K562 (cell line): ENCODE results near the gene TGFA. TPM values are rescaled to one million over a fixed set of nuclear protein-coding genes. Genes with fewer than 3 reads are reported as not detected.

Experiments
- ATAC-seq: fragments of 200-7000 bp; cut with Tn5 transposase; 3 replicates; pipeline ENCODE4 v1.9.1; 2020; ENCODE audit warnings: moderate library complexity
- BruUV-seq: library from RNA; stranded (reverse); fragments of 400-500 nt; replicated peaks from 2 replicates; lab custom pipeline; 2021; lab: Mats Ljungman, UMichigan
- CTCF ChIA-PET: fragments of 300-600 bp; formaldehyde crosslinking; extraction: SDS; loops from one replicate; lab custom pipeline; 2021; ENCODE audit warnings: low intra/inter-chr PET ratio; lab: Yijun Ruan, JAX
- POLR2A ChIA-PET: fragments of 300-600, 350-650 bp; sonication (Branson Sonifier 250); formaldehyde crosslinking; extraction: SDS; loops from one replicate; lab custom pipeline; 2021; ENCODE audit warnings: antibody characterized with exemption, inconsistent platforms; lab: Yijun Ruan, JAX
- DNase-seq, 4 experiments: peaks; one replicate each; pipeline versions ENCODE4 v3.0.0 to v3.0.0-alpha.2; 2011 to 2018; ENCODE audit warnings: low spot score in 3 of 4, mixed read lengths in 3 of 4; ENCODE audit errors: extremely low read depth in 1 of 4
- FAIRE-seq: peaks from 2 replicates; lab custom pipeline; 2011; peaks lifted over from hg19 to GRCh38; lab: Jason Lieb, UNC
- H2AFZ ChIP-seq: 2 replicates; pipeline ENCODE4 v1.6.0; 2011; ENCODE audit warnings: low read depth, low read length, control low read depth, inconsistent platforms
- H3K27ac ChIP-seq: fragments of 200-600 bp; 3 replicates; pipeline ENCODE4 v1.8.0; 2011; ENCODE audit warnings: low read depth, mild to moderate bottlenecking, control low read depth, inconsistent platforms, low read length, moderate library complexity, mixed read lengths; ENCODE audit errors: extremely low read depth
- H3K27me3 ChIP-seq, 2 experiments: fragments of 300-600 bp in 1 of 2; 2 replicates in 1 of 2; 3 replicates in 1 of 2; pipeline versions ENCODE4 v1.6.0 to v1.8.0; 2011; ENCODE audit warnings: inconsistent platforms in 2 of 2, low read length in 2 of 2, mild to moderate bottlenecking in 1 of 2, mixed read lengths in 1 of 2, moderate library complexity in 1 of 2; ENCODE audit not compliant: control insufficient read depth in 2 of 2, insufficient read depth in 2 of 2
- H3K36me3 ChIP-seq: fragments of 300-600 bp; 3 replicates; pipeline ENCODE4 v1.8.0; 2011; ENCODE audit warnings: mild to moderate bottlenecking, low read length, inconsistent platforms; ENCODE audit not compliant: control insufficient read depth, insufficient read depth
- H3K4me1 ChIP-seq, 2 experiments: fragments of 200-600 bp in 1 of 2; replicated peaks in 1 of 2; 2 replicates in 1 of 2; 3 replicates in 1 of 2; pipeline versions ENCODE4 v1.5.1 to v1.8.0; 2011; ENCODE audit warnings: inconsistent platforms in 2 of 2, low read length in 2 of 2, mild to moderate bottlenecking in 1 of 2, mixed read lengths in 1 of 2, moderate library complexity in 1 of 2; ENCODE audit not compliant: control insufficient read depth in 2 of 2, insufficient read depth in 2 of 2
- H3K4me2 ChIP-seq: 2 replicates; pipeline ENCODE4 v1.6.1; 2011; ENCODE audit warnings: low read length, control low read depth, inconsistent platforms, mixed read lengths; ENCODE audit not compliant: insufficient read depth
- H3K4me3 ChIP-seq: fragments of 200-600 bp; sonication (generic), shearing (Covaris generic); 2 replicates; pipeline ENCODE4 v1.5.1; 2016; ENCODE audit warnings: control low read depth, inconsistent platforms
- H3K79me2 ChIP-seq: fragments of 200-600 bp; 3 replicates; pipeline ENCODE4 v1.8.0; 2011; ENCODE audit warnings: low read length, inconsistent platforms; ENCODE audit not compliant: control insufficient read depth, insufficient read depth
- H3K9ac ChIP-seq, 2 experiments: 2 replicates each; pipeline versions ENCODE4 v1.6.0 to v1.6.1; 2011; ENCODE audit warnings: low read depth in 2 of 2, low read length in 2 of 2, control low read depth in 1 of 2, inconsistent platforms in 1 of 2, mild to moderate bottlenecking in 1 of 2, mixed read lengths in 1 of 2; ENCODE audit not compliant: insufficient read depth in 1 of 2
- H3K9me1 ChIP-seq: one replicate; pipeline ENCODE4 v1.6.0; 2011; ENCODE audit warnings: inconsistent platforms, mild to moderate bottlenecking, low read length, moderate library complexity; ENCODE audit not compliant: control insufficient read depth, insufficient read depth
- H3K9me3 ChIP-seq: replicated peaks from 2 replicates; pipeline ENCODE4 v1.5.1; 2011; ENCODE audit warnings: low read depth, low read length, inconsistent platforms; ENCODE audit not compliant: control insufficient read depth, insufficient read depth
- H4K20me1 ChIP-seq: replicated peaks from 2 replicates; pipeline ENCODE4 v1.6.1; 2011; ENCODE audit warnings: low read length, inconsistent platforms, mixed read lengths; ENCODE audit not compliant: control insufficient read depth, insufficient read depth
- CBFA2T2 ChIP-seq: fragments of 450-650 bp; conservative IDR thresholded peaks from 2 replicates; pipeline ENCODE4 v1.6.1; 2017; ENCODE audit warnings: mild to moderate bottlenecking
- ETV1 ChIP-seq: fragments of 450-650 bp; conservative IDR thresholded peaks from 2 replicates; pipeline ENCODE4 v1.6.1; 2016; ENCODE audit warnings: missing genetic modification characterization, control low read depth, low read depth, missing compliant biosample characterization
- HNRNPUL1 ChIP-seq: fragments of 200-400 bp; formaldehyde crosslinking; IDR thresholded peaks from 2 replicates; pipeline ENCODE4 v1.6.1; 2017; ENCODE audit warnings: low read length
- ILK ChIP-seq: fragments of 450-650 bp; IDR thresholded peaks from 2 replicates; pipeline ENCODE4 v1.6.1; 2016; ENCODE audit warnings: missing genetic modification characterization, low read depth, mild to moderate bottlenecking, missing compliant biosample characterization, moderate library complexity, borderline replicate concordance
- KAT7 ChIP-seq: sonication (generic); formaldehyde crosslinking; IDR thresholded peaks from 2 replicates; pipeline ENCODE4 v1.8.0; 2022; ENCODE audit warnings: missing genetic modification reagents, mild to moderate bottlenecking, borderline replicate concordance
- TCFL5 ChIP-seq: fragments of 250-450 bp; sonication (Bioruptor Pico); conservative IDR thresholded peaks from 2 replicates; pipeline ENCODE4 v1.6.1; 2021; ENCODE audit warnings: mild to moderate bottlenecking, moderate library complexity, matching md5 sums
- ZBTB1 ChIP-seq: sonication (generic); formaldehyde crosslinking; IDR thresholded peaks from 2 replicates; pipeline ENCODE4 v1.8.1; 2023; ENCODE audit warnings: missing genetic modification reagents, low read depth, mild to moderate bottlenecking, borderline replicate concordance
- ZFP30 ChIP-seq: fragments of 250-450 bp; sonication (Bioruptor Pico); IDR thresholded peaks from 2 replicates; pipeline ENCODE4 v1.8.0; 2022; ENCODE audit warnings: moderate library complexity, mild to moderate bottlenecking, inconsistent platforms, borderline replicate concordance
- ZNF23 ChIP-seq: fragments of 250-450 bp; sonication (Bioruptor Pico); IDR thresholded peaks from 2 replicates; pipeline ENCODE4 v1.4.0; 2020; ENCODE audit warnings: mild to moderate bottlenecking
- WGBS: fragments of 100-300 bp; shearing (Covaris generic); methylation state at CpG from one replicate; pipeline ENCODE4 v1.1.6; 2016; ENCODE audit warnings: low coverage, mixed read lengths; ENCODE audit not compliant: insufficient coverage; ENCODE audit errors: missing lambda C conversion rate; 5-methylcytosine and 5-hydroxymethylcytosine counted together
- in situ Hi-C: fragments of 300-500 bp; cut with MboI; formaldehyde crosslinking; loops from 4 replicates; pipeline ENCODE4 v1.15.0; 2018; ENCODE audit warnings: inconsistent platforms, mixed read lengths
- intact Hi-C: fragments of 100-400 bp; cut with micrococcal nuclease; formaldehyde crosslinking; loops from 2 replicates; pipeline ENCODE4 v1.14.2; 2022
- polyA plus RNA-seq, 8 experiments: library from polyadenylated mRNA; depleted of rRNA in 4 of 8; stranded (reverse) in 5 of 8; unstranded in 3 of 8; fragments of >200 nt; fragmentation: Nextera tagmentation in 2 of 8; fragmentation: Illumina TruSeq in 1 of 8; extraction: Ambion mirVana in 2 of 8; extraction: Trizol in 1 of 8; gene quantifications; 2 replicates each; pipeline versions ENCODE4 v1.2.1 to v1.2.3, GENCODE V29; 2011 to 2014; ENCODE audit warnings: inconsistent platforms in 1 of 8, missing spikeins in 1 of 8
- total RNA-seq, 7 experiments: library from RNA; depleted of rRNA in 6 of 7; stranded (reverse); fragments of >200 nt in 6 of 7; fragmentation: Illumina TruSeq in 2 of 7; extraction: Trizol in 2 of 7; gene quantifications; 2 replicates each; pipeline versions ENCODE4 v1.2.1 to v1.2.3, GENCODE V29; 2011 to 2021; ENCODE audit warnings: low replicate concordance in 1 of 7
- TF ChIP-seq, protein P1 (sequence below): fragments of 250-450 bp; sonication (Bioruptor Pico); IDR thresholded peaks from 2 replicates; pipeline ENCODE4 v1.8.0; 2021; ENCODE audit warnings: moderate library complexity, mild to moderate bottlenecking, inconsistent platforms
- TF ChIP-seq, protein P2 (sequence below), 2 experiments: IDR thresholded peaks; 2 replicates each; pipeline ENCODE4 v1.6.1; 2012; ENCODE audit warnings: improper control_type of control experiment in 2 of 2, low read depth in 2 of 2, low read length in 2 of 2, borderline replicate concordance in 1 of 2
- TF ChIP-seq, protein P3 (sequence below): fragments of 450-650 bp; conservative IDR thresholded peaks from 2 replicates; pipeline ENCODE4 v1.6.1; 2016; ENCODE audit warnings: missing genetic modification characterization, low read depth, mild to moderate bottlenecking, control low read depth, missing compliant biosample characterization

TGFA gene
- total and polyA plus RNA-seq, 9 of the 15 experiments (the other 6 are each of a cell fraction or from before 2014, with no cell fraction given), result not detected

- intact Hi-C loops, result no loop called here
- POLR2A ChIA-PET, result interaction anchor here (0.8 kb wide), 1 partner anchor 907 kb away, joined by 4 read pairs; no protein-coding TSS in a partner anchor
- H3K9me1 ChIP-seq, result no peaks in the 10 kb centered on the region
- H3K9me3 ChIP-seq, result no peaks in the 10 kb centered on the region
- no peak overlapping the region for H3K9ac ChIP-seq
- H3K79me2 ChIP-seq, result no peaks in the 10 kb centered on the region
- H3K36me3 ChIP-seq, result no peaks in the 10 kb centered on the region
- peaks cover 9 to 51% of the 10 kb centered on the region in 2 experiments; a peak in 4 of 5 replicates for H3K27me3 ChIP-seq
- no peaks in the 10 kb centered on the region for H3K4me1 ChIP-seq
- no peak overlapping the region for H3K4me3 ChIP-seq
- no peak for DNase-seq
- no peak overlapping the region for H3K4me2 ChIP-seq
- peaks cover 6% of the 10 kb centered on the region; the same call in 1 of the 2 replicates for H4K20me1 ChIP-seq
- H2AFZ ChIP-seq, result no peak overlapping the region
- CTCF ChIA-PET, result no interaction called here
- no peak for FAIRE-seq
- no peak overlapping the region for H3K27ac ChIP-seq
- in situ Hi-C loops, result no loop called here
- ATAC-seq, result no peak
- 2% methylated on average over 14 of the region's 14 CpGs for WGBS
- no TSS peak for BruUV-seq
- TF ChIP-seq, protein P1, sequence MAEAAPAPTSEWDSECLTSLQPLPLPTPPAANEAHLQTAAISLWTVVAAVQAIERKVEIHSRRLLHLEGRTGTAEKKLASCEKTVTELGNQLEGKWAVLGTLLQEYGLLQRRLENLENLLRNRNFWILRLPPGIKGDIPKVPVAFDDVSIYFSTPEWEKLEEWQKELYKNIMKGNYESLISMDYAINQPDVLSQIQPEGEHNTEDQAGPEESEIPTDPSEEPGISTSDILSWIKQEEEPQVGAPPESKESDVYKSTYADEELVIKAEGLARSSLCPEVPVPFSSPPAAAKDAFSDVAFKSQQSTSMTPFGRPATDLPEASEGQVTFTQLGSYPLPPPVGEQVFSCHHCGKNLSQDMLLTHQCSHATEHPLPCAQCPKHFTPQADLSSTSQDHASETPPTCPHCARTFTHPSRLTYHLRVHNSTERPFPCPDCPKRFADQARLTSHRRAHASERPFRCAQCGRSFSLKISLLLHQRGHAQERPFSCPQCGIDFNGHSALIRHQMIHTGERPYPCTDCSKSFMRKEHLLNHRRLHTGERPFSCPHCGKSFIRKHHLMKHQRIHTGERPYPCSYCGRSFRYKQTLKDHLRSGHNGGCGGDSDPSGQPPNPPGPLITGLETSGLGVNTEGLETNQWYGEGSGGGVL, result no peak
- TF ChIP-seq HNRNPUL1 (no peak), KAT7 (CRISPR knock-in tag) (no peak), ETV1 (no peak), CBFA2T2 (no peak), ZBTB1 (CRISPR knock-in tag) (no peak), ZFP30 (no peak), ZNF23 (no peak), ILK (tag) (no peak), TCFL5 (CRISPR knock-in tag) (no peak)
- TF ChIP-seq, protein P2, sequence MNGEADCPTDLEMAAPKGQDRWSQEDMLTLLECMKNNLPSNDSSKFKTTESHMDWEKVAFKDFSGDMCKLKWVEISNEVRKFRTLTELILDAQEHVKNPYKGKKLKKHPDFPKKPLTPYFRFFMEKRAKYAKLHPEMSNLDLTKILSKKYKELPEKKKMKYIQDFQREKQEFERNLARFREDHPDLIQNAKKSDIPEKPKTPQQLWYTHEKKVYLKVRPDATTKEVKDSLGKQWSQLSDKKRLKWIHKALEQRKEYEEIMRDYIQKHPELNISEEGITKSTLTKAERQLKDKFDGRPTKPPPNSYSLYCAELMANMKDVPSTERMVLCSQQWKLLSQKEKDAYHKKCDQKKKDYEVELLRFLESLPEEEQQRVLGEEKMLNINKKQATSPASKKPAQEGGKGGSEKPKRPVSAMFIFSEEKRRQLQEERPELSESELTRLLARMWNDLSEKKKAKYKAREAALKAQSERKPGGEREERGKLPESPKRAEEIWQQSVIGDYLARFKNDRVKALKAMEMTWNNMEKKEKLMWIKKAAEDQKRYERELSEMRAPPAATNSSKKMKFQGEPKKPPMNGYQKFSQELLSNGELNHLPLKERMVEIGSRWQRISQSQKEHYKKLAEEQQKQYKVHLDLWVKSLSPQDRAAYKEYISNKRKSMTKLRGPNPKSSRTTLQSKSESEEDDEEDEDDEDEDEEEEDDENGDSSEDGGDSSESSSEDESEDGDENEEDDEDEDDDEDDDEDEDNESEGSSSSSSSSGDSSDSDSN (IDR thresholded peaks at IDR 0.05; ENCODE audit: borderline replicate concordance in 1 of 2, low read depth in 2 of 2, low read length in 2 of 2), result no peak
- TF ChIP-seq, protein P3, sequence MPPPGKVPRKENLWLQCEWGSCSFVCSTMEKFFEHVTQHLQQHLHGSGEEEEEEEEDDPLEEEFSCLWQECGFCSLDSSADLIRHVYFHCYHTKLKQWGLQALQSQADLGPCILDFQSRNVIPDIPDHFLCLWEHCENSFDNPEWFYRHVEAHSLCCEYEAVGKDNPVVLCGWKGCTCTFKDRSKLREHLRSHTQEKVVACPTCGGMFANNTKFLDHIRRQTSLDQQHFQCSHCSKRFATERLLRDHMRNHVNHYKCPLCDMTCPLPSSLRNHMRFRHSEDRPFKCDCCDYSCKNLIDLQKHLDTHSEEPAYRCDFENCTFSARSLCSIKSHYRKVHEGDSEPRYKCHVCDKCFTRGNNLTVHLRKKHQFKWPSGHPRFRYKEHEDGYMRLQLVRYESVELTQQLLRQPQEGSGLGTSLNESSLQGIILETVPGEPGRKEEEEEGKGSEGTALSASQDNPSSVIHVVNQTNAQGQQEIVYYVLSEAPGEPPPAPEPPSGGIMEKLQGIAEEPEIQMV (tag), result no peak
Measured at GRCh38 chr2:70461981-70462876, 91.4 kb downstream of the TGFA start.
